Mesenteric fat pad (tissue), 1 donor: ENCODE measurements around the gene MKRN2. TPM values are rescaled to one million over a fixed set of nuclear protein-coding genes. Genes with fewer than 3 reads are reported as not detected.
"Not testable (repeated sequence)": the region's sequence is repeated elsewhere in the genome, so short reads cannot be mapped to it uniquely, and the experiment has no call there.

Experiments used
- DNase-seq: peaks from one replicate; pipeline ENCODE4 v3.0.0-alpha.2; 2020; ENCODE audit warnings: low spot score
- long read RNA-seq: library from polyadenylated mRNA; unstranded; transcript quantifications from one replicate; pipeline ENCODE4 v2.0.0, GENCODE V29; 2020
- total RNA-seq: library from RNA; stranded (reverse); fragmentation: NEBNext Ultra II Directional; extraction: Animal tissue kit (Norgen Biotek cat#: 25700); gene quantifications from one replicate; pipeline ENCODE4 v1.2.1, GENCODE V29; 2021
- donor health status: DM: yes; HTN: yes; CAD: no.

The MKRN2 gene
- 26.6 TPM for total RNA-seq
- long read RNA-seq, transcript MKRN2-201 (8 exons, 2,848 nt) = major isoform, 59 of 95 reads
- long read RNA-seq, transcript MKRN2-202 (7 exons, 1,436 nt) = minor isoform, 6 of 95 reads
- long read RNA-seq, partial matches to known transcripts = 21 of 95 reads
- long read RNA-seq, other reads (novel, unspliced or antisense) = 9 of 95 reads

DNA sequence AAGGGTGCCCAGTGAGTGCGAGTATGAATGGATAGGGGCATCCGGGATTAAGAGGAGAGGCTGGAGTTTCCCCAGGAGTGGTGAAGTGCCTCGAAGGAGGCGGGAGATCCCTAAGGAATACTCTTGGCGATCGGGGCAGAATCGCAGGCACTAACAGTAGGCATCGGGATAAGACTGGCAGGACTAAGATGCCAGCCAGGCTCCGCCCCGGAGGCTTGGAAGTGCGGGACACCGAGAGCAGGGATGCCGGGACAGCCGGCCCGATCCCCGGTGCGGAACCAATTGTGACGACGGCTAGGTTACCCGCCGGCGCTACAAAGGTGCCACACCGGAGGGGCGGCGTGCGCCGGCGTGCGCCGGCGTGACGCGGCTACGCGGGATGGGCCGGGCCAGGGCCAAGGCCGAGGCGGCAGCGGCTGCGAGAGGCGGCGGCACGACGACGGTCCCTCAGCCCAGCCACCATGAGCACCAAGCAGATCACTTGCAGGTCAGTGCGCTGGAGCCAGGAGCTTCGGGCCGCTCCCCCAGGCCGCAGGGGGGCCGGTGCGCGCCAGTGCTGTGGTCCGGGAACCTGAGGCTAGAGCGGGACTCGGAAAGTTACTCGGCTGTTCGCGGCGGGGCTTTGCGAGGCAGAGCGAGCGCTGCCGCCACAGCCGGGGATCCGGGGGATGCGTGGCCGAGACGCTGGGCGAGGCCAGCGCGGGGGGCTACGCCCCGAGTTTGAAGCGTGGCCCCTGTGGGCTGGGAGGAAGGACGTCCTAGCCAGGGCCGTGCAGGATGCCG, at the start of gene MKRN2:
MKRN2 (plus strand) TSS at position 398 of the 783 bp plus-strand sequence; CDS start at position 462, 64 bp downstream.
- DNase-seq = peak; percentile 97

- DNase-seq = no peak
These were observed 49.2 kb upstream of the MKRN2 start for GRCh38 chr3:12507591-12508281.

GRCh38 chr3:12508291-12508700, 48.6 kb upstream of the MKRN2 start:
- no peak for DNase-seq

GRCh38 chr3:12509466-12509865, 47.4 kb upstream of the MKRN2 start:
- no peak for DNase-seq

DNA sequence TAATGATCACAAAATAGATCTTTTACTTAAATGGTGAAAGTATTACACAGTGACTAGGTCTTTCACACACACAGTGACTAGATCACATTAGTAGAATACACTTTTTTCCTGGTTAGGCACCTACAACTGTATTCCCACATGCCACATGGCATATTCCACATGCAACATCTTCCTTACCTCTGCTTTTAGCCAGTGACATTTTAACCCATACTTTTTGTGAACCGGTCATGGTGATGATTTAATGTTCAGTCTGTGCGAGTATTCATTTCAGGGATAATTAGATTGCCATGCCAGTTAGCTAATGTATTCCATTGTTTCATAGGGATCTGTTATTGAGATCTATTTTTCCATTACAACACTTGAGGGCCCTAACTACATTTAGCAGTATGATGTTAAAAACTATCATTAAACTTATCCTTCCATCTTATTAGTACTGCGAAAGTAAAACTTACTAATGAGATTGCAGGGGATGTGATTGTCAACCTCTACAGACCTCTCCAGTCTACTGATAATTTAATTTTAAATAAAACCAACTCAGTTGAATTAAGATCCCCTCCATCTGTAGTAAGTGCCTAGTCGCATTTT, 44.3 kb upstream of the MKRN2 start:
- no peak for DNase-seq

DNA sequence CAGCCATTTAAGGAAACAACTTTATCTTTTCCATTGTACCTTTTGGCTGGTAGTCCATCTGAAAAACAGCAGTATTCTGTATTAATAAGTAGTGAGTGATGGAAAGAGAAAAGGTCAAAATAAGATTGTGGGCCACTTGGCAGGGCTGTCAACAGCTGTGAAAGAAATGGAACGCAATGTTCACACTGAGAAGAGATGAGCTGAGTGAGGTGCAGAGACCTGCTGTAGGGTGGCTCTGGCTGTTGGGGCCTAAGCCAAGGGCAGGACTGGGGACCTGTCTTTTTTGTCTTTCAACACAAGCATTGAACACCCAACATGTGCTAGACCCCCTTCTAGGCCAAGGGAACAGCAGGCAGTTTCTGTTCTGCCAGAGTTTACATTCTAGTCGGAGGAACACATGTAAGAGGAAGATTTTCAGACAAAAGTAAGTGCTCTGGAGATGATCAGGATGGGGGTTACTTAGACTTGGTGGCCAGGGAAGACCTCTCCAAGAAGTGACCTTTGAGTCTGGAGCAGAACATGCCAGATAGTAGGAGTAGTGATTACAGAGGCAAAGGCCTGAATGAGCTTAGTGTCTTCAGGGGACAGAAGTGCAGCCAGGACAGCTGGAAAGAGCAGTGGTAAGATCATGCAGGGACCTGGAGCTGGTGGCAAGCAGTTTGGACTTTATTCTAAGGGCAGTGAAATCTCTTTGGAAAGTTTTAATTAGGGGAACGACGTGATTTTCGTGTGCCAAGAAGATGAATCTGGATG, 43.0 kb upstream of the MKRN2 start:
- DNase-seq = no peak

GRCh38 chr3:12515631-12516030, 41.3 kb upstream of the MKRN2 start:
- DNase-seq = no peak

DNA sequence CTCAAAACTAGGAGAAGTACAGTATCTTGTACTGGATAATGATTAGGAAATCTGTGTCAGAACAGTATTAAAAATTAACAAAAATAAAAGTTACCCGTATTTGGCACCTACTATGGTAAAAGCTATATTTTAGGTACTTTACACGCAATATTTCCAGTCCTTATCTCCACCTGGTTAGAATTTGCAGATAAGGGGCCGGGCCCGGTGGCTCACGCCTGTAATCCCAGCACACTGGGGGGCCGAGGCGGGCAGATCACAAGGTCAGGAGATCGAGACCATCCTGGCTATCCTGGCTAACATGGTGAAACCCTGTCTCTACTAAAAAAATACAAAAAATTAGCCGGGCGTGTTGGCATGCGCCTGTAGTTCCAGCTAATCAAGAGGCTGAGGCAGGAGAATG, 40.0 kb upstream of the MKRN2 start:
- no peak for DNase-seq

- no peak for DNase-seq
These were observed 38.4 kb upstream of the MKRN2 start for GRCh38 chr3:12518261-12519028.

DNA sequence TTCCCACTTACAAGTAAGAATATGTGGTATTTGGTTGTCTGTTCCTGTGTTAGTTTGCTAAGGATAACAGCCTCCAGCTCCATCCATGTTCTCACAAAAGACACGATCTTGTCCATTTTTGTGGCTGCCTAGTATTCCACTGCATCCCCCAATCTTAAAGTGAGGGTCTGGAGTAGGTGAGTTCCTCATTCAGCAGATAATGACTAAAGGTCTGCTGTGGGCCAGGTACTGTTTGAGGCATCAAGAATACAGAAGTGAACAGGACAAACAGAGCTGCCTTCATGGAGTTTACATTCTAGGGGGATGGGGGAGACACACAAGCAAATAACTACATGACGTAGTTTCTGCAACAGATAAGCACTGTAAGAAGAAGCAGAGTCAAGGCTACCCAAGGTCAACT, 35.9 kb upstream of the MKRN2 start:
- no peak for DNase-seq

DNA sequence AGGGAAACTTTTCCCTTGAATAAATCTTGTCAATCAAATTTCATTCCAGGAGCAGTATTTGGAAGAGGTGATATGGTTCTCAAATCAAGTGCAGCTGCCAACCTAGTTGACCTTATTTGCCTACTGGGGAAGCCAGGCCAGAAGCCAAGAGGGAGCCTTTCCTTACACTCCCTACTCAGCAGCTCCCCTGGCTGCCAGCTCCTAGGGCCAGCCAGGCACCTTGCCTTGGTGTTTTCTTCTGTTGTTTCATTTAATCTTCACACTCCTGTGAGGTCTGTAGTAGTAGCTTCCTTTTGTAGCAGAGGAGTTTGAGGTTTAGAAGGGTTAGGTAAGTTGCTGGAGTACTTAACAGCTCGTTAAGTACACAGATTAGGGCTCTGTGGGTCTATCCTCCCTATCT, 34.2 kb upstream of the MKRN2 start:
- DNase-seq = no peak

DNA sequence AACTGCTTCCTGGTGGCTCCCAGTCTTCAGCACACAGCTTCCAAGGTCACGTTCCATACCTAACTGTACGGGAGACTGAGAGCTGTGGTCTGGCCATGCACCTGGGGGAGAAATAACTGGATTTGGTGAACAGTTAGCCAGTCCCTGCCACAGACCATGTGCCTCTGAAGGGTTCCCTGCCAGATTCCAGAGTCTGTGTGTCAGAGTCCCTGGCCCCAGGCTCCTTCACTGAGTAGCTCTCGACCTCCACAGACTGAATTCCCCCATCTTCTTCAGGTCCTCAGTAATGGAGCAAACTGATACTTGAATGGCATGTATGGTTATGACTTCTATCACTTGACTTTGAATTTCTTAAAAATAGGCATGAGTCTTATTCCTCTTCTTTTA, 29.1 kb upstream of the MKRN2 start:
- no peak for DNase-seq

GRCh38 chr3:12532182-12532581, 24.7 kb upstream of the MKRN2 start:
- no peak for DNase-seq

- no peak for DNase-seq
These were observed 20.5 kb upstream of the MKRN2 start for GRCh38 chr3:12536423-12536822.

DNA sequence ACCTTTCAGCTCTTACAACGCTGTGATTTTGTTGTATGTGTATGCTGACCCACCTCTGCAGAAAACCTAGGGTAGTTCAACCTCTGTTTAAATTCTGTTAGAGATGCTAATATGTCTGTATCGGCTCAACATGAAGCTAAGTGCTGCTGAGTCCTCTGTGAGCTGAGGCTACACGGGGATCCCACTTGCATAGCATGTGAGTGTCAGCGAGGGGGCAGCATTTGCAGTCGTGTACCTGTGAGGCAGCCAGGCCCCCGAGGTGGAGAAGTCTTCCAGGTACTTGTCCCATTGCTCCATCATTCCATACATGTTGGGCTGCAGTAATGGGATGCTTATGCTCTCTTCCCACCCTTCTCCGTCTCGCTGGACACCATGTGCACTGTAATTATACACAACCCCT, 15.3 kb upstream of the MKRN2 start:
- no peak for DNase-seq

GRCh38 chr3:12543497-12543896, 13.4 kb upstream of the MKRN2 start:
- DNase-seq = not testable (repeated sequence)

- no peak for DNase-seq
These were observed 12.0 kb upstream of the MKRN2 start for GRCh38 chr3:12544652-12545472.

- DNase-seq = no peak
These were observed 11.5 kb upstream of the MKRN2 start, which contains the start of gene MKRN2OS for GRCh38 chr3:12545473-12545791. Gene MKRN2OS (minus strand): TSS chr3:12545499. CDS start chr3:12545464, 35 bp downstream.

- DNase-seq = no peak
These were observed 6.7 kb upstream of the MKRN2 start for GRCh38 chr3:12549971-12550760.
